HFFc6 (cell line): ENCODE measurements around the gene TACC2. TPM values are rescaled to one million over a fixed set of nuclear protein-coding genes. Genes with fewer than 3 reads are reported as not detected.

Source experiments
- DNase-seq: peaks from one replicate; pipeline ENCODE4 v3.0.0-alpha.2; 2018
- H3K27ac Mint-ChIP-seq: 2 replicates; pipeline ENCODE4 v1.8.0; 2020; ENCODE audit warnings: mild to moderate bottlenecking, mixed read lengths
- H3K27me3 Mint-ChIP-seq: 2 replicates; pipeline ENCODE4 v1.8.0; 2021; ENCODE audit warnings: mild to moderate bottlenecking, moderate library complexity, mixed read lengths; ENCODE audit not compliant: insufficient read depth
- H3K36me3 Mint-ChIP-seq: 2 replicates; pipeline ENCODE4 v1.8.0; 2021; ENCODE audit warnings: low read depth, mixed read lengths
- H3K4me1 Mint-ChIP-seq: 2 replicates; pipeline ENCODE4 v1.8.0; 2020; ENCODE audit warnings: low read depth, mixed read lengths
- H3K4me3 Mint-ChIP-seq: 2 replicates; pipeline ENCODE4 v1.8.0; 2020; ENCODE audit warnings: mild to moderate bottlenecking, moderate library complexity, mixed read lengths
- H3K9me3 Mint-ChIP-seq: 2 replicates; pipeline ENCODE4 v1.8.0; 2020; ENCODE audit warnings: mild to moderate bottlenecking, mixed read lengths
- CTCF ChIP-seq: fragments of 200-600 bp; sonication (generic); IDR thresholded peaks from 2 replicates; pipeline ENCODE4 v1.5.0; 2021; ENCODE audit warnings: antibody characterized with exemption, mild to moderate bottlenecking
- long read RNA-seq: library from polyadenylated mRNA; unstranded; transcript quantifications from one replicate; pipeline ENCODE4 v2.0.0, GENCODE V29; 2019
- total RNA-seq, 6 experiments: library from RNA; stranded (reverse); fragmentation: NEBNext Ultra II Directional; extraction: Animal tissue kit (Norgen Biotek cat#: 25700); gene quantifications; 2 replicates in 1 of 6; 3 replicates in 5 of 6; pipeline ENCODE4 v1.2.3, GENCODE V29; 2021

TACC2 gene
- 10 to 100 TPM; 15.9 to 19.5 (median 17.5) TPM for total RNA-seq
- long read RNA-seq, partial matches to known transcripts = 3 of 7 reads
- long read RNA-seq, other reads (novel, unspliced or antisense) = 3 of 7 reads

DNA sequence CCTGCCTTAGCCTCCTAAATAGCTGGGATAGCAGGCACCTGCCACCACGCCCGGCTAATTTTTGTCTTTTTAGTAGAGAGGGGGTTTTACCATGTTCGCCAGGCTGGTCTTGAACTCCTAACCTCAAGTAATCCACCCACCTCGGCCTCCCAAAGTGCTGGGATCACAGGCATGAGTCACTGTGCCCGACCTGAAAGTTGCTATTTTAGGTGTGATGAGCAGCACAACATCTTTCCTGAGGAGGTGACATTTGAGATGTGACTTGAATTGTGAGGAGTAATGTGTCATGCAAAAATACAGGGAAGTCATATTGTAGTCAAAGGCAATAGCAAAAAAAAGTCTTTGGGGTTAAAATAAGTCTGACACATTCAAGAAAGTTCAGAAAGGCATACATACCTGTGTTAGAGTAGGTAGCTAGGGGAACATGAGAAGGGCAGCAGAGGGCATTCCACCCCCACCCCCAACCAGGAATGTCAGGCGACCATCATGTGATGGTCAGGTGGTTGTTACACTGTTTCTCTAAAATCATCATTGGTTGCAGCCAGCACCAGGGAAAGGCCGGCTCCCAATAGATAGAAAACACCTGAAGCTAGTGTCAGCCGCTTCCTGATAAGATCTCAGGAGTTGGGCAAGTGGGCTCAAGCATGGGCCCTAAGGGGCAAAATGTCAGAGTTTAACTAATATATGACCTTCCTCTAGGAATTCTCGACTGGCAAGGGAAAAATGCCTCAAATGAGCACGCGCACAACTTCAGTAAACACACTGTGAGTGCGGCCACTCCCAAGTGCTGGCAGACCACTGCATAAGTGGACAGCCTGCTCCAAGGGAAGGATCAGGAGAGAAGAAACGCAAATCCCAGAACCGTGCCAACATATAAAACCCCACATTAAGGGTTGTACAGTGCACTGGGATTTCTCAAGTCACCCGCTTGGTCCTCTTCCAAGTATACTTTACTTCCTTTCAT, at the start of gene TACC2:
Gene TACC2 (plus strand): TSS at position 803 of the 964 bp plus-strand sequence. CDS start 32,819 bp downstream, outside the sequence.
- Mint-ChIP-seq H3K4me1 (peaks cover 8% of the 10 kb centered on the region; the same call in 1 of the 2 replicates), H3K27me3 (peaks cover 6% of the 10 kb centered on the region), H3K27ac (no peak within 1 kb of the TSS), H3K9me3 (peaks cover 26% of the 10 kb centered on the region), H3K4me3 (peak within 1 kb of the TSS; percentile 64; the same call in 1 of the 2 replicates), H3K36me3 (peaks cover 11% of the 10 kb centered on the region)
- TF ChIP-seq CTCF = no peak
- no peak for DNase-seq

- Mint-ChIP-seq H3K27me3 (no peaks in the 10 kb centered on the region), H3K9me3 (no peaks in the 10 kb centered on the region), H3K36me3 (no peaks in the 10 kb centered on the region), H3K27ac (no peak overlapping the region), H3K4me3 (no peak overlapping the region), H3K4me1 (peaks cover 27% of the 10 kb centered on the region)
- TF ChIP-seq CTCF = no peak
- no peak for DNase-seq
These were observed 47.4 kb upstream of the TACC2 start for GRCh38 chr10:121941532-121941931.

- Mint-ChIP-seq H3K4me3 (no peak overlapping the region; the same call in 1 of the 2 replicates), H3K27me3 (no peaks in the 10 kb centered on the region), H3K4me1 (peaks cover 27% of the 10 kb centered on the region), H3K36me3 (no peaks in the 10 kb centered on the region), H3K27ac (peak overlapping the region; percentile 70), H3K9me3 (no peaks in the 10 kb centered on the region)
- DNase-seq = peak; percentile 82
- TF ChIP-seq CTCF = no peak
These were observed 46.1 kb upstream of the TACC2 start for GRCh38 chr10:121942749-121943416.

- DNase-seq = no peak
- H3K4me3 Mint-ChIP-seq = no peak overlapping the region
These were observed 41.3 kb upstream of the TACC2 start for GRCh38 chr10:121947343-121948330.

More at GRCh38 chr10:121947343-121948330, 41.3 kb upstream of the TACC2 start:
- Mint-ChIP-seq H3K36me3 (no peaks in the 10 kb centered on the region), H3K27me3 (no peaks in the 10 kb centered on the region; the same call in 1 of the 2 replicates), H3K27ac (no peak overlapping the region), H3K4me1 (peaks cover 14% of the 10 kb centered on the region), H3K9me3 (no peaks in the 10 kb centered on the region)
- TF ChIP-seq CTCF = no peak
